Measurements from ENCODE around the gene C9orf78.

C9orf78 gene

GRCh38 chr9:129865668-129866320 lies 30.7 kb upstream of the C9orf78 start:
- H3K27ac ChIP-seq (replicated peaks): peak overlapping the region; percentile 88
- no peak for DNase-seq (ENCODE audit: low read depth in 1 of 2, low spot score in 1 of 2)

GRCh38 chr9:129864991-129865647 lies 30.0 kb upstream of the C9orf78 start:
- Histone ChIP-seq H3K4me3 (replicated peaks; ENCODE audit: insufficient read depth, low read length) (no peak overlapping the region), H3K27ac (replicated peaks) (peak overlapping the region; percentile 88), H3K27me3 (ENCODE audit: insufficient read depth, poor library complexity, severe bottlenecking) (no peaks in the 10 kb centered on the region)
- DNase-seq (ENCODE audit: low read depth in 1 of 2, low spot score in 1 of 2): no peak
- TF ChIP-seq SPI1 (IDR thresholded peaks at IDR 0.05; ENCODE audit: borderline replicate concordance, low read depth) (no peak), CTCF (IDR thresholded peaks at IDR 0.05; ENCODE audit: insufficient read depth, low read length) (no peak), POLR2AphosphoS5 (IDR thresholded peaks at IDR 0.05; ENCODE audit: low read depth) (no peak), REST (IDR thresholded peaks at IDR 0.05; ENCODE audit: insufficient replicate concordance, low read depth) (no peak), GABPA (IDR thresholded peaks at IDR 0.05; ENCODE audit: low read depth) (no peak)

More at GRCh38 chr9:129865668-129866320, 30.7 kb upstream of the C9orf78 start:
- H3K4me3 ChIP-seq (replicated peaks; ENCODE audit: insufficient read depth, low read length): no peak overlapping the region
- no peaks in the 10 kb centered on the region for H3K27me3 ChIP-seq (ENCODE audit: insufficient read depth, poor library complexity, severe bottlenecking)
- TF ChIP-seq POLR2AphosphoS5 (IDR thresholded peaks at IDR 0.05; ENCODE audit: low read depth) (no peak), CTCF (IDR thresholded peaks at IDR 0.05; ENCODE audit: insufficient read depth, low read length) (no peak), SPI1 (IDR thresholded peaks at IDR 0.05; ENCODE audit: borderline replicate concordance, low read depth) (no peak), REST (IDR thresholded peaks at IDR 0.05; ENCODE audit: insufficient replicate concordance, low read depth) (no peak), GABPA (IDR thresholded peaks at IDR 0.05; ENCODE audit: low read depth) (no peak)

- Histone ChIP-seq H3K27me3 (ENCODE audit: insufficient read depth, poor library complexity, severe bottlenecking) (no peaks in the 10 kb centered on the region), H3K27ac (replicated peaks) (peak overlapping the region; percentile 80), H3K4me3 (replicated peaks; ENCODE audit: insufficient read depth, low read length) (no peak overlapping the region)
- TF ChIP-seq POLR2AphosphoS5 (IDR thresholded peaks at IDR 0.05; ENCODE audit: low read depth) (peak; percentile 99), GABPA (IDR thresholded peaks at IDR 0.05; ENCODE audit: low read depth) (peak; percentile 73), REST (IDR thresholded peaks at IDR 0.05; ENCODE audit: insufficient replicate concordance, low read depth) (peak; percentile 55), SPI1 (IDR thresholded peaks at IDR 0.05; ENCODE audit: borderline replicate concordance, low read depth) (peak; percentile 40; the same call in 1 of the 2 replicates), CTCF (IDR thresholded peaks at IDR 0.05; ENCODE audit: insufficient read depth, low read length) (no peak)
- peak; percentile 77 to 98 for DNase-seq (ENCODE audit: low read depth in 1 of 2, low spot score in 1 of 2)
Observed at GRCh38 chr9:129863059-129863690, 28.1 kb upstream of the C9orf78 start.
